MM.1S (cell line): ENCODE measurements around the gene RERE.

Source experiments
- DNase-seq: peaks from one replicate; pipeline ENCODE4 v3.0.0-alpha.2; 2015
- H2AFZ ChIP-seq: fragments of 300-600 bp; sonication (generic); 2 replicates; pipeline ENCODE4 v1.6.0; 2016; ENCODE audit warnings: antibody characterized with exemption, low read length
- H3F3A ChIP-seq: fragments of 300-600 bp; sonication (generic); 2 replicates; pipeline ENCODE4 v1.6.1; 2016; ENCODE audit warnings: mild to moderate bottlenecking, antibody characterized with exemption, low read length, moderate library complexity, mixed read lengths; ENCODE audit not compliant: insufficient read depth
- H3K27ac ChIP-seq: fragments of 300-600 bp; sonication (generic); 2 replicates; pipeline ENCODE4 v1.5.1; 2016; ENCODE audit warnings: mild to moderate bottlenecking, low read length
- H3K27me3 ChIP-seq: fragments of 300-600 bp; sonication (generic); replicated peaks from 2 replicates; pipeline ENCODE4 v1.6.0; 2016; ENCODE audit warnings: low read length; ENCODE audit not compliant: insufficient read depth
- H3K36me3 ChIP-seq: fragments of 300-600 bp; sonication (generic); replicated peaks from 2 replicates; pipeline ENCODE4 v1.6.1; 2016; ENCODE audit warnings: mild to moderate bottlenecking, low read length, mixed read lengths; ENCODE audit not compliant: insufficient read depth
- H3K4me1 ChIP-seq: fragments of 300-600 bp; sonication (generic); 2 replicates; pipeline ENCODE4 v1.6.1; 2016; ENCODE audit warnings: low read length, mixed read lengths
- H3K4me2 ChIP-seq: fragments of 300-600 bp; sonication (generic); 2 replicates; pipeline ENCODE4 v1.6.0; 2016; ENCODE audit warnings: low read depth, low read length
- H3K4me3 ChIP-seq: fragments of 300-600 bp; sonication (generic); 2 replicates; pipeline ENCODE4 v1.5.1; 2016; ENCODE audit warnings: low read length, mixed read lengths
- H3K79me2 ChIP-seq: fragments of 300-600 bp; sonication (generic); 2 replicates; pipeline ENCODE4 v1.6.1; 2016; ENCODE audit warnings: mixed run types, low read length, mixed read lengths
- H3K9ac ChIP-seq: fragments of 300-600 bp; sonication (generic); 2 replicates; pipeline ENCODE4 v1.6.1; 2016; ENCODE audit warnings: low read length, mixed read lengths
- H3K9me2 ChIP-seq: fragments of 300-600 bp; sonication (generic); replicated peaks from 2 replicates; pipeline ENCODE4 v1.6.1; 2016; ENCODE audit warnings: mild to moderate bottlenecking, low read length, mixed read lengths; ENCODE audit not compliant: insufficient read depth
- H3K9me3 ChIP-seq: fragments of 300-600 bp; sonication (generic); replicated peaks from 2 replicates; pipeline ENCODE4 v1.6.1; 2016; ENCODE audit warnings: mild to moderate bottlenecking, low read length, mixed read lengths; ENCODE audit not compliant: insufficient read depth
- H4K20me1 ChIP-seq: fragments of 300-600 bp; sonication (generic); 2 replicates; pipeline ENCODE4 v1.6.1; 2016; ENCODE audit warnings: mild to moderate bottlenecking, low read length, moderate library complexity, mixed read lengths; ENCODE audit not compliant: insufficient read depth
- EZH2 ChIP-seq: fragments of 300-600 bp; sonication (generic); optimal IDR thresholded peaks from 2 replicates; pipeline ENCODE3; 2017; ENCODE audit warnings: low read depth, mild to moderate bottlenecking, antibody characterized with exemption, low read length, mixed read lengths
- EZH2phosphoT487 ChIP-seq: fragments of 300-600 bp; sonication (generic); IDR thresholded peaks from 2 replicates; pipeline ENCODE4 v1.6.1; 2018; ENCODE audit warnings: antibody characterized with exemption, low read length
- TF ChIP-seq, protein P1 (sequence below): fragments of 300-600 bp; sonication (generic); IDR thresholded peaks from 2 replicates; pipeline ENCODE4 v1.5.1; 2016; ENCODE audit warnings: antibody characterized with exemption, low read length, mixed read lengths

Gene RERE

DNA sequence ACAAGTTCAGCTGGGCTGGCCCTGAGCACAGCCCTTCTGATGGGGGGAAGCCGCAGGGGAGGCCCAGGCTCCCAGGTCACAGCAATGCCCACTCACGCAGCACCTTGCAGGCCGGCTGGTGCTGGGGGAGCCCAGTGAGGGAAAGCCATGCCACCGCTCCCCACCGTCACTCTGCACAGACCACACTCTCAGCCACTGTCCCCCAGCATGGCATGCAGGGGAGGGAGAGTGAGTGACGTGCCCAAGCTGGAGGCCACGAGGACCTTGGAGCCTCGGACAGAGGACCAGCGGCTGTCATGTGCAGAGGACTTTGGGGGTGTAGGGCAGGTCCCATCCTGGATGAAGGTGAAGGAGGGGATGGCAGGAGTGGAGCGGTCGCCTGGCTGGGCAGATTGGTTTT, 474.4 kb downstream of the RERE start:
- Histone ChIP-seq H3K36me3 (no peaks in the 10 kb centered on the region), H3K4me2 (no peak overlapping the region), H3K4me1 (no peaks in the 10 kb centered on the region), H3F3A (no peaks in the 10 kb centered on the region), H3K27me3 (peaks cover 83% of the 10 kb centered on the region), H3K4me3 (no peak overlapping the region), H2AFZ (no peak overlapping the region), H3K79me2 (no peaks in the 10 kb centered on the region), H3K9me2 (no peaks in the 10 kb centered on the region), H4K20me1 (no peaks in the 10 kb centered on the region), H3K9me3 (no peaks in the 10 kb centered on the region), H3K9ac (no peak overlapping the region), H3K27ac (no peak overlapping the region)
- TF ChIP-seq, protein P1, sequence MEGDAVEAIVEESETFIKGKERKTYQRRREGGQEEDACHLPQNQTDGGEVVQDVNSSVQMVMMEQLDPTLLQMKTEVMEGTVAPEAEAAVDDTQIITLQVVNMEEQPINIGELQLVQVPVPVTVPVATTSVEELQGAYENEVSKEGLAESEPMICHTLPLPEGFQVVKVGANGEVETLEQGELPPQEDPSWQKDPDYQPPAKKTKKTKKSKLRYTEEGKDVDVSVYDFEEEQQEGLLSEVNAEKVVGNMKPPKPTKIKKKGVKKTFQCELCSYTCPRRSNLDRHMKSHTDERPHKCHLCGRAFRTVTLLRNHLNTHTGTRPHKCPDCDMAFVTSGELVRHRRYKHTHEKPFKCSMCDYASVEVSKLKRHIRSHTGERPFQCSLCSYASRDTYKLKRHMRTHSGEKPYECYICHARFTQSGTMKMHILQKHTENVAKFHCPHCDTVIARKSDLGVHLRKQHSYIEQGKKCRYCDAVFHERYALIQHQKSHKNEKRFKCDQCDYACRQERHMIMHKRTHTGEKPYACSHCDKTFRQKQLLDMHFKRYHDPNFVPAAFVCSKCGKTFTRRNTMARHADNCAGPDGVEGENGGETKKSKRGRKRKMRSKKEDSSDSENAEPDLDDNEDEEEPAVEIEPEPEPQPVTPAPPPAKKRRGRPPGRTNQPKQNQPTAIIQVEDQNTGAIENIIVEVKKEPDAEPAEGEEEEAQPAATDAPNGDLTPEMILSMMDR, result no peak
- TF ChIP-seq EZH2, result no peak
- no peak for TF ChIP-seq EZH2phosphoT487
- DNase-seq, result no peak

- no peaks in the 10 kb centered on the region for H4K20me1 ChIP-seq
Measured at GRCh38 chr1:8342325-8342724, 475.1 kb downstream of the RERE start.

DNA sequence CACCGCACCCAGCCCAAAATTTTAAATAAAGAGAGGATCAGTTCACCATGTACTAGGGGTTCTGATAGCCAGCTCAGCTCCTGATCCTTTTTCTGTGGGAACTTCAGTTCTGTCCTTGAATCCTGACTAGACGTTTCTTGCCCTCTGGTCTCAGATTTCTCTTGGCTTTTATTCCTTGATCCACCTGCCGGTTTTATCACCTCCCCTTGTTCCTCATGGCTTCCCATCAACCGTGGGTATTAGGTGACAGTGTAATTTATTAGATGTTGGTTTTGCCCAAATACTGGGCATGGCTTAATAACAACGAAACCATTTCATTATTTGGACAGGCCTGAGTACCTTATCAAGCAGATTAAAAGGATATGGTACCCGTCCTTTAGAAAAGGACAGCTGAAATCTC, 477.0 kb downstream of the RERE start:
- H3K27ac ChIP-seq, result no peak overlapping the region
- H3K4me1 ChIP-seq, result no peaks in the 10 kb centered on the region
- H4K20me1 ChIP-seq, result no peaks in the 10 kb centered on the region
- no peaks in the 10 kb centered on the region for H3K36me3 ChIP-seq
- no peaks in the 10 kb centered on the region for H3K9me2 ChIP-seq
- no peaks in the 10 kb centered on the region for H3K79me2 ChIP-seq
- no peaks in the 10 kb centered on the region for H3F3A ChIP-seq
- DNase-seq, result no peak
- no peak overlapping the region for H2AFZ ChIP-seq
- H3K27me3 ChIP-seq, result peaks cover 85% of the 10 kb centered on the region
- TF ChIP-seq EZH2 (no peak), EZH2phosphoT487 (no peak)
- TF ChIP-seq, protein P1, result no peak
- no peaks in the 10 kb centered on the region for H3K9me3 ChIP-seq
- H3K9ac ChIP-seq, result no peak overlapping the region
- no peak overlapping the region for H3K4me2 ChIP-seq
- no peak overlapping the region for H3K4me3 ChIP-seq

More at GRCh38 chr1:8342325-8342724, 475.1 kb downstream of the RERE start:
- Histone ChIP-seq H3K27me3 (peaks cover 85% of the 10 kb centered on the region), H3K4me2 (no peak overlapping the region), H3K4me3 (no peak overlapping the region), H3K79me2 (no peaks in the 10 kb centered on the region), H3K36me3 (no peaks in the 10 kb centered on the region), H3K9me3 (no peaks in the 10 kb centered on the region), H3K4me1 (no peaks in the 10 kb centered on the region), H3K9me2 (no peaks in the 10 kb centered on the region), H3K27ac (no peak overlapping the region), H3F3A (no peaks in the 10 kb centered on the region), H3K9ac (no peak overlapping the region), H2AFZ (no peak overlapping the region)
- DNase-seq, result no peak
- TF ChIP-seq, protein P1, result no peak
- no peak for TF ChIP-seq EZH2
- TF ChIP-seq EZH2phosphoT487, result no peak
